ENCODE results near the gene CACNA1F.
A peak's percentile ranks its signal among the peaks of the same experiment; 100 is the strongest.

CACNA1F gene

DNA sequence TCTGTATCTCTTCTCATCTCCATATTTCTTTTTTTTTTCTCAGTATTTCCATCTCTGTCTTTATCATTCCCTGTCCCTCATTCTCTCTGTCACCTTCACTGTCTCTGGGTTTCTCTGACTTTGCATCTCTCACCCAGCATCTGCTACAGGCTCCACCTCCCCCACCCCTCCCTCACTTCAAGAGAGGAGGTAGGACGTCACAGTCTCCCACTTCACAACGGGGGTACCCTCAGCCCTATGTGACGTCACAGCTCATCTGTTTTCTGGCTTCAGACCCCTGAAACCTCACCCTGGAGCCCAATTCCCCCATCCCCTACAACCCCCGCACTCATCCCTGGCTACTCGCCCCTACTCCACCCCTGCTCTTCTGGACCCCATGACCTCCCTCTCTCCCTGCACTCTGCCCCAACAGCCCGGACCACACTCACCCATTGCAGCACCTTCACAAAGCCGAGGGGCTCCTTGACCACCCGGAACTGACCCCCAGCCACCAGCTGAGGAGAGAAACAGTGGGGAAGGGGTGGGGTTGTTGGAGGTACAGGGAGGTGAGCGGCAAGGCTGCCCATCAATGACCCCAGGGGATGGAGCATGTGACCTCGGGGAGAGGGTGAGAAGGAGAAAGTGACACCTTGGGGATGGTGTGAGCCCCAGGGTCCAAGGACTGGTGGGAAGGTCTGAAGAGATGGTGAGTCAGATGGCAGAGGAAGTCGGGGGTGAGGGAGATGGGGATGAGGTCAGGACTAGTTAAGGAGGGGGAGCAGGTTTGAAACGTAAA, 34.4 kb downstream of the CACNA1F start:
- H3K4me3 ChIP-seq (replicated peaks; ENCODE audit: low read depth, low read length) = no peak overlapping the region
- TF ChIP-seq CTCF (IDR thresholded peaks at IDR 0.05; ENCODE audit: low read depth, low read length, missing control alignments) = no peak
- DNase-seq (ENCODE audit: extremely low read depth, low read depth) = no peak

- no peak for TF ChIP-seq CTCF (IDR thresholded peaks at IDR 0.05; ENCODE audit: low read depth, low read length, missing control alignments)
- no peak overlapping the region for H3K4me3 ChIP-seq (replicated peaks; ENCODE audit: low read depth, low read length)
- no peak for DNase-seq (ENCODE audit: extremely low read depth, low read depth)
These were observed 35.5 kb downstream of the CACNA1F start for GRCh38 chrX:49197543-49198087.

- no peak for TF ChIP-seq CTCF (IDR thresholded peaks at IDR 0.05; ENCODE audit: low read depth, low read length, missing control alignments)
- DNase-seq (ENCODE audit: extremely low read depth, low read depth) = no peak
- H3K4me3 ChIP-seq (replicated peaks; ENCODE audit: low read depth, low read length) = no peak overlapping the region
These were observed 39.6 kb downstream of the CACNA1F start for GRCh38 chrX:49193542-49193964.

DNA sequence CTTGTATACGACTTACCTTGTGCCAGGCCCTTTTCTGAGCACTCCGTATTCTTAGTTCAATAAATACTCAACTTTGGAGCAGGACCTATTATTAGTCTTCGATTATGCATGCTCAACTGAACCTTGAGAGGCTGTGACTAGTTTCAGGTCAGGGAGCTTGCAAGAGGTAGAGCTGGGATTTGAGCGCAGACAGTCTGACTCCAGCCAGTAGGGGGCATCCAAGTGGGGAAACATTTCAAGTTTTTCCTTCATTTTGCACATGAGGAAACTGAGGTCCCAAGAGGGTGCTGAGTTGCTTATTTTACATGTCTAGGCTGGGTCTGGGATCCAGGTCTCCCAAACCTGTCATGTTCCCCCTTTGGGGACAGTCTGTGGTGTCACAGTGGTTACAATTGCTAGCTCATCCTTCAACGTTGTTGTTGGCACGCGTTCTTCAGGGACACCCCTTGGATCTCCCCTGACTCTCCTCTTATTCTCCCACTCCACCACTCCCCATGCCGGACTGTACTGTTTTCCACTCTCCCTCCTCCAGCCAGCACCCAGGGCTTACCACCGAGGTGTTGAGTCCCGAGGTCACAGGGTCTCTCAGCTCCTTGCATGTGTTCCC, 40.3 kb downstream of the CACNA1F start:
- peak; percentile 61 for TF ChIP-seq CTCF (IDR thresholded peaks at IDR 0.05; ENCODE audit: low read depth, low read length, missing control alignments)
- DNase-seq (ENCODE audit: extremely low read depth, low read depth) = no peak
- H3K4me3 ChIP-seq (replicated peaks; ENCODE audit: low read depth, low read length) = no peak overlapping the region

- no peak for TF ChIP-seq CTCF (IDR thresholded peaks at IDR 0.05; ENCODE audit: low read depth, low read length, missing control alignments)
- DNase-seq (ENCODE audit: extremely low read depth, low read depth) = no peak
- peak overlapping the region; percentile 67 for H3K4me3 ChIP-seq (replicated peaks; ENCODE audit: low read depth, low read length)
These were observed 41.5 kb downstream of the CACNA1F start for GRCh38 chrX:49191574-49192011.

DNA sequence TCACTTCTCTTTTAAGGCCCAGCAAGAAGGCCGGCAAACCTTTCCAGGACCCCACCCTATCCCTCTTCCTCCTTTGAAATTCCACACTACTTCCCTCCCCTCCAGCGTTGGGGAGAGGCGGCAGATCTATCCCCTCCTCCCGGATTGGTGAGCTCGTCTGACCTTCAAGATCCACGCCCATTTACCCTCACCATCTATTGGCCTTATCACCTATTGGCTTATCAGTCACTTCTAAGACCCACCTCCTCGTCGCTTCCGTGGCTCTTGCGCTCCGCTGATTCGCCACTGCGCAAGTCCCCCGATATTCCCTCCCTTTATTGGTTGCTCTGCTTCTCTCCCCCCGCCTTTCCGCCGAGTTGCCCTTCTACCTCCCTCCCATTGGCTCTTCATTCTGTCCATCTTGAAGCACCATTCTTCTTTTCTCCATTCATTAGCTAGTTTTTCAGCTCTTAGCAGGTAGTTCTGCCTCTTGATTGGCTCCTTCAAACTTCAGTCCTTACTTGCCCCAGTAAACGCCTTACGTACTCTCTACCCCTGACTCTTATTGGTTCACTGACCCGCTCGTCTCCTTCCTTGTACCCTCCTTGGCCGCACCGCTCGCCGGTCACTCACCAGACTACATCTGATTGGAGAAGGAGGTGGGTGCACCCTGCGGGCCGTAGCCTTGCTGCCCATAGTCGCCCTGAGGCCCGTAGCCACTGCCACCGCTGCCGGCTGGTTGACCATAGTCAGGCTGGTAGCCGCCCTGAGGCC, 42.1 kb downstream of the CACNA1F start:
- DNase-seq (ENCODE audit: extremely low read depth, low read depth) = peak; percentile 98
- peak overlapping the region; percentile 67 for H3K4me3 ChIP-seq (replicated peaks; ENCODE audit: low read depth, low read length)
- no peak for TF ChIP-seq CTCF (IDR thresholded peaks at IDR 0.05; ENCODE audit: low read depth, low read length, missing control alignments)

All from HFF-Myc (cell line).